HG03442 (cell line): ENCODE data around the gene ALDH3A1.
"Not testable (repeated sequence)": the region's sequence is repeated elsewhere in the genome, so short reads cannot be mapped to it uniquely, and the experiment has no call there.

Experiments
- ATAC-seq: cut with Tn5 transposase; IDR thresholded peaks from one replicate; pipeline ENCODE4 v1.9.1; 2021; ENCODE audit warnings: mild to moderate bottlenecking, moderate library complexity; ENCODE audit not compliant: unreplicated experiment

Gene ALDH3A1

DNA sequence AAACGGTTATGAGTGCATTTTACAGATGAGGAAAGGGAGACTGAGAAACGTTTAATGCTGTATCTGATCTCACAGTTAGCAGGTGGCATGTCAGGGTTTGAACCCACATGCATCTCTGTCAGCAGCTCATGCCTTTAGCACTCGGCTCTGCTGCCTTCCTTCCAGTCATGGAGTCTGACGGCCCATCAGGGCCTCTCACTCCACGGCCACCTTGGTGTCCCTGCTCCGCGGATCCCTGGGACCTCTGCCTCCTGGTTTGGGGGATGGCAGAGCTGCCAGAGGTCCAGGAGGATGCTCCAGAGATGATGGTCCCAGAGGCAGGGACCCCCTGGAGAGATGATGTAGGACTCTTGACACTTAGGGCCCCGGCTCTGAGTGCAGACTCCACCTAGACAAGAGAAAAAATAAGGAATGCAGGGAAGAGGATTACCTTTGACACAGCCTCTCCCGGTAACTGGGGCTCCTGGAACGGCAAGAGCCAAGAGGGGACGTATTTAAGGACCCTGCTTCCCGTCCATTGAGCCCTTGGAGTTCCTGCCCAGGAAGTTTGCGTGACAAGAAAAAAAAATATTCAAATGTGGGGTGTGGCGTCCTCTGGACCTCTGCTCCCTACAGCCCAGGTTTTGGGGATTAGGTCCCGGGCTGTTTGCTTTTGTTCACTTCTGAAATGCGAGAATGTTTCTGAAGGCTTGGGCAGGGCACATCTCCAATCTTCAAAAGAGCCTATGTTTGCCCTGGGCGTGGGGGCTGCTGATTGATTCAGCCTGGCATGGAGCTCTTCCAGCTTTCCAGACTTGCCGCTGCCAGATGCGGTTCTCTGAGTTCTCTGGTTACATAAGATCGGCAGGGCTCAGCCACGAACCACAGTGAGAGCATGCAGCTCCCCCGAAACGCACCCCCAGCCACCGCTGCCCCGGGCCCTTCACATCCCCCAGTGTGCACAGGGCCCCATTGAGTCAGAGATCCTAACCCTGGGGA, at the start of gene ALDH3A1:
TSS of gene ALDH3A1 (minus strand) at position 470 of the 978 bp plus-strand sequence. CDS start 3,169 bp downstream, outside the sequence.
- no peak for ATAC-seq

DNA sequence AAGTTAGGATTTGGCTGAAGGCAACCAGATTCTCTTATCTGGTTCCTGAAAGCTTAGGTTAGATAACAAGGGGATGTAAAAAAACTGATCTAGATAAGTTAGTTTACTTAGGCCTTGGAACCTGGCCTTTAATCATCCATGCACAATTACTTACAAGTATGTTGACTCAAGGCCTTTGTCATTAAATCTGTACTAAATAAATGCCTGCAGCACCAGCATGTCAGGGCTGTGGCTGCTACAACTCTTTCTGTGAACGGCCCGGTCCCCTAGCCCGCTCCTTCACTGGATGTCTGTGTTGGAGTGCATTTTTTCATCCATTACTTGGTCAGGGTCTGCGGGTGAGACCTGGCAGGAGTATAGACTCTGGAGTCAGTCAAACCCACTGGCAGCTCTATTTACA, 48.4 kb upstream of the ALDH3A1 start:
- no peak for ATAC-seq

DNA sequence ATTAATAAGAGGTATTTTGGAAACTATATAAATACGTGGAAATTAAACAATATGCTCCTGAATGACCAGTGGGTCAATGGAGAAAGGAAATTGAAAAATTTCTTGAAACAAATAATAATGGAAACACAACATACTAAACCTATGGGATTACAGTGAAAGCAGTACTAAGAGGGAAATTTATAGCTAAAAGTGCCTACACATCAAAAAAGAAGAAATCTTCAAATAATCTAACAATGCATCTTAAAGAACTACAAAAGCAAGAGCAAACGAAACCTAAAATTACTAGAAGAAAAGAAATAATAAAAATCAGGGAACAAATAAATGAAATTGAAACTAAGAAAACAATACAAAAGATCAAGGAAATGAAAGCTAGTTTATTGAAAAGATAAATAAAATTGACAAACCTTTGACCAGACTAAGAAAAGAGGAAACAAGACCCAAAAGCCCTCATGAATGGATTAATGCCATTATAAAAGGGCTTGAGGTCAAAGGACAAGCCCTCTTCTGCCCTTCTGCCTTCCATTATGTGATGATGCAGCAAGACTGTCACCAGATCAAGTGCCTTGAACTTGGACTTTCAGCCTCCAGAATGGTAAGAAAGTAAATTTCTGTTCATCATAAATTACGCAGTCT, 43.9 kb upstream of the ALDH3A1 start:
- no peak for ATAC-seq

DNA sequence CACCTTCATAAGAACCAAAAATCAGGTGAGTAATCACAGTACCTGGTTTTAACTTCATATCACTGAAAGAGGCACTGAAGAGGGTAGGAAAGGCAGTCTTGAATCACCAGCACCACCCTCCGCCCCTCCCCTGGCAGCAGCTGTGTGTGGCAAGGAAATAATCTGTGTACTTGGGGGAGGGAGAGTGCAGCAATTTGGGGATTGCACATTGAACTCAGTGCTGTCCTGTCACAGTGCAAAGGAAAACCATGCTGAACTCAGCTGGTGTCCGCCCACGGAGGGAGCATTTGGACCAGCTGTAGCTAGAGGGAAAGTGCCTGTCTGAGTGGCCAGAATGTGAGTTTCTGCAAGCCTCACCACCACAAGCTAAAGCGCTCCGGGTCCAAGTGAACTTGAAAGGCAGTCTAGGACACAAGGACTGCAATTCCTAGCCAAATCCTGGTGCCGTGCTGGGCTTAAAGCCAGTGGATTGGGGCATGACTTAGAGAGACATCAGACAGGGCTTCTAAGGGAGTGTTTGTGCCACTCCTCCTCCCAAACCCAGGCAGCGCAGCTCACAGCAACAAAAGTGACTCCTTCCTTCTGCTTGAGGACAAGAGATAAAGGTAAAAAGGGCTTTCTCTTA, 39.7 kb upstream of the ALDH3A1 start:
- no peak for ATAC-seq

DNA sequence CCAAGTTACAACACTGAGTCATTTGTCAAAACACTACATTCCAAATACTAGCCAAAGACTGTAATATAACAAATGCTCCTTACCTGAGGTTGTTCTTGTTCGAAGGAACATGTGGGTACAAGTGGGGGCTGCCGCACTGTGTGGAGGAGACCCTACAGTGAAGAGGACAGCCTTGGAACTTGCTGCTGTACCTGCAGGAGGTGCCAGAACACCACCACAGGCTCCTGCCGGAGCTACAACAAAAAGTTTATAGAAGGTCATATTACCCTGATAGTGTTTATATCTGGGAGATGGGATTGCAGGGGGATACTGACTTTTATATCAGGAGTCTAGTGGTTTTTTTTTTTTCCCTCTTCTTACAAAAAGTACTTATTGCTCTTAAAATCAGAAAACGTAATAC, 37.8 kb upstream of the ALDH3A1 start:
- no peak for ATAC-seq

DNA sequence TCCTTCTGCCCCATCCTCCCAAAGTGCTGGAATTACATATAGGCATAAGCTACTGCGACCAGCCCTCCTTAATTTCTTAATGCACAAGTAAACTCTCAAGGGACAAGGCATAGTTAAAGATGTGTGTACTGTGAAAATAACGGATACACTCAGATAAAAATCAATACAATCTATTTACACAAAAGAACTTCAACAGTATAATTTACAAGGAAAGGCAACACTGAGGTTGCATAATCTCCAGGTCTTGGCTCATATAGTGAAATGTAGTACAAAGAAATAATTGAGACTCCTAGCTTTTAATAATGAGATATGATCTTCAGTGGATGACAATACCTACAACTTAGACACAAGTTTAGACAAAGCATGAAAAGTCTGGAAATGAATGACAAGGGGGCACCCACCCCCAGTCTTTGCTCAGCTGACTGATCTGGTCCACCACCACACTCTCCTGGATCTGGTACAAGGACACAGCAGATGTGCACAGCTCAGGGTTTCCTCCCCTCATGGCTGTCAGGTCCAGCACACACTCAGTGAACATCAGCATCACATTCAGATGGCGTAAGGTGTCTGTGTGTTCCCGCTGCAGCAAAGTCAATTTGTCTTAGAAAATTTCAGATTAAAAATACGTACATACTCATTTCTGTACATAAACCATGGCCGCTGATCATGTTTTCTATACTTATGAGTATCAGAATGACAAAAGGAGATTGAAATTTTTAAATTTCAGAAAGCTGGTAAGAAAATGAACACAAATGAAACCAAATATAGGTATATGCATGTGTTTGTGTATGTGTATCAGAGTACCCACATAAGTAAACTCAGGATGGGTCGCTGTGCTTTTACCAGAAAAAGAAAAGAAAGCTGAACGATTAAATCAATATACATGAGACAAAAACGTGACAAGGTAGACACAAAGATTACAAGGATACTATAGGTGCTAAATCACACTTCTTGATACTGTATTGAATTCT, 33.7 kb upstream of the ALDH3A1 start:
- no peak for ATAC-seq

DNA sequence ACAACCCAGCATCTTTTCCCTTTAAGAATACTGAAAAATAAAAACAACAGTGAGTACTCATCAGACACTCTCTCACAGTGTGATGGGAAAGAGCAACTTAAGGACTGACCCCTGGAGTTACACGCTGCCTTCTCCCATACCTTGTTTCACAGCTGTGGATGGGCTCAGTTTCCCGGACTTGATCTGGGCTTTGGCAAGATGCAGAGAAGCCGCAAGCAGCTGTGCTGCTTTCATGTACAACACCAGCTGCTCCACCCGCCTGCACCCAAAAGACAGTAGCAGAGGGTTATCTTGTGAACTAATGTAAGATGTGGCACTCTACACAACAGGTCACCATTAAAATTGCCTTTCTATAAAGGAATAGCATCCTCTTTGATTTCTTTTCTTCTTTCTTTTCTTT, 32.7 kb upstream of the ALDH3A1 start:
- no peak for ATAC-seq

DNA sequence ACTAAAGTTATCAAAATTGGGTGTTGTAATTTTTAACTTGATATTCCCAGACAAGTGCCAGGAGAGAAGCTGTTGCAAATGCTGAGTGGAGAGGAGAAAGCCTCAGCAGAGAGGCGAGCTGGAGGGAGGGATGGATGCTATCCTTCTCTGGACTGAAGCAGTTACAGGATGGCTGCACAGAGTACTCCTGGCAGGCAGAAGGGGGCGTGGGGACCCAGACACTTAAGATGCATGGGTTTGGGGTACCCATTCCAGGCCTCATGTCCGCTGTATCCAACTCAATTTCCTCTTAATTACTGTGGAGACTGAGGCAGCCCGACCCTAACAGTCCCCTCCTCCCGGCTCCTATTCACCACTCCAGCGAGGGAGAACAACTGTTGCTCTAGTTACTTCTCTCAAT, 25.4 kb upstream of the ALDH3A1 start:
- no peak for ATAC-seq

DNA sequence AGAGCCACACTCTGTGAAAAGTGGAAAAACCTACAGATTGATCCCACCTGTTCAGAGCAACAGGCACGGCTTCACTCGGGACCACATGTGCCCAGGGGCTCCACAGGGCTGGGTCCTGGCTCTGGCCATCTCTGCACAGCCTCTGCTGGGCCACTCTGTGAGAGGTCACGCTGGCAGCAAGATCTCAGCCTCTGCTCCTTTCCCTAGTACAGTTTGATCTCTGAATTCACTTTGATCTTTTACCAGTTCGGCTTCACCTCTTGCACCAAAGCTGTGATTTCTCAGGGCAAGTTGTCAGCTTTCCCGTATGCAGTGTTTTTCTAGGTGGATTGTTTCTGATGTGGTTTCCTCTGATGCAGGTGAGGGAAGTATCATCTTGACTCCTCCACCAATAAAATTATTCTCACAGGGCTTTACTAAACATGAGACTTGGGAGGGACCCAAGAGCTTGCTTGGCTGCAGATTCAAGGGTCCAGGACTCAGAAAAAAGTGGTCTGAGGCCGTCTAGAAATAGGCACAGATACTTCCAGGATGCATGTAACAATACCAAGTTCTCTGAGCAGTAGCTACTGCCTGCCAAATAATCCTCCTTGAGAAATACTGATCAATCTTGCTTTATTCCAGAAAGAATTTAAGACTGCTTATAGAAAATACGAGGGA, 24.0 kb upstream of the ALDH3A1 start:
- ATAC-seq = no peak

DNA sequence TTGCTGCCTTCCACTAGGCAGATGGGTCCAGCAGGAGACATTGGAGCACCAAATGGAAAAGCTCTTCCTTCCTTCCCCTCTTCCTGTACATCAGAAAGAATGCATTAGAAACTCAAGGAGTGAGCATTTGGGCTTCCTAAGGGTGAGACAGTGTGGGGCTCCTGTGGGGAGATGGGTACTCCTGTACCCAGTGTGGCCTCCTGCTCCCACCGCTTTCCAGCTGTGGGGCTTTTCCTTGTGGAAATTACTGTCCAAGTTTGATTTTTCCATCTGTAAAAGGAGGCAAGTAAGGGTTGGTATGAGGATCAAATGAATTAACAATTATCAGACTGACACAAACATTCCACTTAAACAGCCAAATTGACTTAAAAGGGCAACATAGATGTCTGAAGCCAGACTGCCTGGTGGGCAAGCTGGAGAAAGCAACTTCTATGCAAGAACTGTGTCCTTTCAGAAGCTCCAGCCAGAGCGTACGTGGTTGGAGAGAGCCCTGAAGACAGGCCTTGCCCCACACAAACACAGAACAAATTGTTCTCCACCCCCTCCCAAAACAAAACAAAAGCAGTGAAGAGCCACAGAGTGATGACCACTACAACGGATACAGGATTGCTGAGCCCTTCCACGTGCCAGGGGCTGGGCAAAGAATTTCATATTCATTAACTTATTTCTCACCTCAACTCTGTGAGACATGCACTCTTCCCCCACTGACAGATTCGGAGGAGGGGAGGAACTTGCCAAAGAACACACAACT, 23.1 kb upstream of the ALDH3A1 start:
- no peak for ATAC-seq

DNA sequence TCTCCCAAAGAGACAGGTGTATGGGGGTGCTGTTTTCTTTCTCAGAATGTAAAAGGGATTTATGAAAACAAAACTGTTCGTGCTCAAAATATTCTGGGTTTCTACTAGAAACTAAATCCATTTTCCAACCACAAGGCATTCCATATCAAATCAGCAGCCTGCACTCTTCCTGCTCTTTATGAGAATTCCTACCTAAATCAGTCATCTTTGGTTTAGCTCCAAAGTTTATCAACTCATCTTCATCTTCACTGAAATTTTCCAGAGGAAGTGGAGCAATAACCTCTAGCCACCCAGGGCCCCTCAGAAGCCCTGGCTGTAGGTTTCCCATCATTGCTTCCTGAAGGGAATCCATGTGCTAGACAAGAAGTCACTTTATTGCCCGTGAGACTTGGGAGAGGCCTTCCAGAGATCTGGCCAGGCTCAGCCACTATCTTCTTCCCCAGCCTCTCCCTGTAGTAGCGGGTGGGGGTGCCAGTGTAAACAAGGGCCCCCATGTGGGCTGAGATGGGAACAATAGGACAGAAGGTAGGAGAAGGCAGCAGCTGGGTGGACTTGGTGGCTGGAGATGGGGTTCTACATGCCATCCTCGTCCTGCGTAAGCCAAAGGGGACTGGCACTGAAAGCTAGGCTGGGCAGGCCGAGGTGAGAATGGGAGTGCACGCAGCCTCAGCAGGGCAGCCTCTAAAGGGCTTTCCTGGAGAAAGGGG, 22.0 kb upstream of the ALDH3A1 start:
- ATAC-seq = no peak

DNA sequence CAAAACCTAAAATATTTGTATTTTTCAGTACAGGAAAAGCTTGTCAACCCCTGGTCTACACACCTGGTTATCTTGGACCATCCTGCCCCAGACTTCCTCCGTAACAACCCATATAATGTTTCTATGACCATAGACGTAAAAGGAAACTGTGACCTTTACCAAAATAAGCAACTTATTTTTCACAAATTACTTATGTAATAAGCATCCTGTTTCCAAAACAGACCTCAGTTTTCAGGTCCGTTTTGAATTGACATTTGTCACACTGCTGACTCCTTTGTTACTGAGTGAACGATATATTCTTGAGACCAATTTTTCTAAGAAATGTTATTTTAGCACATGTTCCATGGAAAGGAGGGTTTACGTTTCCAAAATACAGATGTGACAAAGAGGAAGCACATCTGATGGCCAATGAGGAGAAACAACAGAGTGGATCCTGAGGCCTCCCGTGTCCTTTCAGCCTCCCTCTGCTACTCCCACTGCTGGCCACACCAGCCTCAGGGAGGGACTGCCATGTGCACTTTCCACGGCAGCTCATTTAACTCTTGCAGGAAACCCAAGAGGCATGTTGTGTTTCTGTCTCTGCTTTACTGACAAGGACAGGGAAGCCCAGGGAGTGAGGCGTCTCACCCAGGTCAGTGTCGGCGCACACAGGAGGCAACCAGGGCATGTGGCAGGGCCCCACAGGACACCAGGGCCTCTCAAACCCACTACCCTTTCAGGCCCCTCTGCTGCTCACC, 20.1 kb upstream of the ALDH3A1 start:
- no peak for ATAC-seq

DNA sequence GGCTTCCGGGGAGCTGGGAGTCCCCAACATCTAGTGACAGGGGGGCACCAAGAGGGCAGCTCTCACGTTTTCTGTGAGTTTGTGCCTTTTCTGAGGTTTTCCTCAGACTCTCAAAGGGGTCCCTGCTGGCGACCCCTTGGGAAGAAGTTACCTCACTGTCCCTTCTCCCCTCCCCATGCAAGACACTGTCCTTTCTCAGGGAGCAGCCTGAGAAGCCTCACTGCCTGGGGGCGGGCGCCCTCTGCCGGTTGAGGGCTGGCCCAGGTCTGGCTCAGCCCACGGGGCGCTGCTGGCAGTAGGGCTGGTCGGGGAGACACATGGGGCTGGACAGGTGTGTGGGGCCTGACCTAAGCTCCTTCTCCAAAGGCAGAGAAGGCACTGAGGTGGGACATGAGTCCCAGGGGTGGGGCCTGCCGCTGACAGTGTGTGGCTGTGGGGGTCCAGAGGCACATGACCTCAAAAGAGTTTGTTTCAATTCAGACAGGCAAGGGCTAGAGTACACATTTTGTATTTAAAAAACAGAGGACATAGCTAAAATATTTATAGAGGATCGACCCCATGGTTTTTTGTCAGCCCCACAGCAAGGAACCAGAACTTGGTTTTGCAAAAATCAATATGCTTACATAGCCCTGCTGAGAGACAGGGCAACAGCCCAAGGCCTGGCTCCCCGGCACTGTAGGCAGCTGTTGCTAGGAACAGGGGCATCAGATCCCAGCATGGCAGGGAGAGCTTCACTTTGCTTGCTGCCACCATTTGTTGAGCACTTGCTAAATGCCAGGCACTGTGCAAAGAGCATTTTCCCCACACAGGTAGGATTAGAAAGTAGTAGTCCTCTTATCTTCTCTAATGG, 18.5 kb upstream of the ALDH3A1 start:
- ATAC-seq = peak; percentile 53

DNA sequence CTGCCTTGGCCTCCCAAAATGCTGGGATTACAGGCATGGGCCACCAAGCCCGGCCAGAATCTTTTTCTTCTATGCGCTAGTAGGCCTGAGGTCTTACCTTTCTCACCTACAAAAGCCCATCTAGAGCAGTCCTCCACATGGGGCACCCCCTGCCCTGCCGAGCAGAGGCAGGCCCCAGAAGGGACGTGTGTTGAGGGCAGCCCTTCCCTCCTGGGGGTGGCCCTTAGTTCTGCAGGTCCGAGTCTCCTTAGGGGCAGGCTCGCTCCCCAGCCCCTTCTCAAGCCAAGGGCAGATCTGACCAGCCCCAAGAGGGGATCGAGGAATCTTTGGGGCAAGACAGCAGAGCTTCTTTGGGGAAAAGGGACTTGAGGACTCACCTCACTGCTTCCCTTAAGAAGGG, 17.9 kb upstream of the ALDH3A1 start:
- no peak for ATAC-seq

DNA sequence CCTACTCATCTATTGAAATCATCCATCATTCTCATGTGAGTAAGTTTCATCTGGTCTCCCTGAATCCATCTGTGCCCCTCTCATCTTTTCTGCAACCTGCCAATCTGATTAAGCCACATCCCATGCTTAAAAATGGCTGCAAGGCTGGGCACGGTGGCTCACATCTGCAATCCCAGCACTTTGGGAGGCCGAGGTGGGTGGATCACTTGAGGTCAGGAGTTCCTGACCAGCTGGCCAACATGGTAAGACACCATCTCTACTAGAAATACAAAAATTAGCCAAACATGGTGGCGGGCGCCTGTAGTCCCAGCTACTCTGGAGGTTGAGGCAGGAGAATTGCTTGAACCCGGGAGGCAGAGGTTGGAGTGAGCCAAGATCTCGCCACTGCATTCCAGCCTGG, 15.9 kb upstream of the ALDH3A1 start:
- ATAC-seq = not testable (repeated sequence)

DNA sequence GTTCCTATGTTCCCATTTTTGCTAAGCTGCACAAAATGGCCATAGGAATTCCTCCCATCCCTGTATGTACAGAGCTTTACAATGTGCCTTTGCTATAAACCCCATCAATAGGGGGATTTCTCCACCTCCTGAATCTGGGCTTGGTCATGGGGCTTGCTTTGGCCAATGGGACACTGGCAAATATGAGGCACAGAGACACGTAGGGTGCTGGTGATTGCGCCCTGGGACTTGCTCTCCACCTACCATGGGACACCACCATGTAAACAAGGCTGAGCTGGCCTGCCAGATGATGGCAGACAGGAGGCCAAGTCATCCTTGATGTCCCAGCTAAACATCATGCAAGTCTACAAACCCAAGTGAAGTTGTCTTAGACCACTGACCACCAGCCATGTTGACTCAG, 15.3 kb upstream of the ALDH3A1 start:
- no peak for ATAC-seq

DNA sequence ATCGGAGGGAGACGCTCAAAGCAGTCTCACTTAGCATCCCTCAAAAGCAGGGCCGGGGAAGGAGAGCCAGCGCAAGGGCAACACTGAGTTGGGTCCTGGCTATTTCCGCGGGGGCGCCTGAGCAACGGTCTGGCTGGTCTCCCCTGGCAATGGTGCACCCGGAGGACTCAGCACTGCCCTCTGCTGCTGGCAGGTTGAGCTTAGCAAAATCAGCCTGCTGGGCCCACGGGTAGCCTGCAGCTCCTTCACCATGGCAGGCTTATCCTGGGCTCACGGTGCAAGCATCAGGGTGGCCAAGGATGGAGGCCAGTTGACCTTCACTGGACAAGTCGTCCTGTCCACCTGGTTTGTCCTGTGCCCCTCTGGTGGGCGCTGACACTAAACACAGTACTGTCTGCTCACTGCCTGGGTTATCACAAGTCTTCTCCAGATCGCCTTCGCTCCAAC, 14.4 kb upstream of the ALDH3A1 start:
- ATAC-seq = no peak
